ENCODE measurements around the gene BRPF3. TPM values are rescaled to one million over a fixed set of nuclear protein-coding genes. Genes with fewer than 3 reads are reported as not detected.

The BRPF3 gene
- polyA plus RNA-seq, 3 donors: 1.1 to 9.2 (median 1.3) TPM

- H3K27ac Mint-ChIP-seq: no peak overlapping the region
- WGBS (ENCODE audit: insufficient coverage): no CpG with 5 or more reads among the region's 5 CpGs
- DNase-seq: no peak
- no peaks in the 10 kb centered on the region for H4K20me1 ChIP-seq (ENCODE audit: insufficient read depth, low read length)
- no peaks in the 10 kb centered on the region for H3K36me3 ChIP-seq (replicated peaks in 1 of 2; ENCODE audit: control insufficient read depth in 1 of 2, insufficient read depth in 2 of 2, low read length in 2 of 2)
- no peak overlapping the region for H2AFZ ChIP-seq (ENCODE audit: insufficient read depth, low read depth, low read length, poor library complexity, severe bottlenecking)
- H3K4me2 ChIP-seq (replicated peaks; ENCODE audit: extremely low read depth, low read length, poor library complexity, severe bottlenecking): no peak overlapping the region
- TF ChIP-seq CTCF (IDR thresholded peaks at IDR 0.05): no peak
- H3K4me1 ChIP-seq (ENCODE audit: control insufficient read depth in 1 of 2, insufficient read depth in 2 of 2, low read length in 2 of 2): peaks cover 7 to 15% of the 10 kb centered on the region in 2 donors
- H3K4me1 Mint-ChIP-seq: peaks cover 18% of the 10 kb centered on the region
- H3K4me3 ChIP-seq (replicated peaks in 1 of 3; ENCODE audit: low read depth in 2 of 3, low read length in 3 of 3): no peak overlapping the region
- H3K36me3 Mint-ChIP-seq: no peaks in the 10 kb centered on the region
- intact Hi-C loops (cut with micrococcal nuclease): no loop called here
- peaks cover 0 to 1% (median 0%) of the 10 kb centered on the region in 7 donors for H3K9me3 Mint-ChIP-seq
- H3K9me3 ChIP-seq (replicated peaks in 1 of 2; ENCODE audit: control insufficient read depth in 1 of 2, insufficient read depth in 1 of 2, low read length in 2 of 2): no peaks in the 10 kb centered on the region
- no peaks in the 10 kb centered on the region for H3K79me2 ChIP-seq (ENCODE audit: insufficient read depth, low read length)
- no peak overlapping the region for H3K27ac ChIP-seq (ENCODE audit: low read depth in 1 of 2, low read length in 2 of 2)
- no peak overlapping the region for H3K4me3 Mint-ChIP-seq
- peaks cover 0 to 14% (median 3%) of the 10 kb centered on the region in 3 donors for H3K27me3 Mint-ChIP-seq (ENCODE audit: low read depth in 3 of 3)
- H3K27me3 ChIP-seq (ENCODE audit: control insufficient read depth in 2 of 2, insufficient read depth in 2 of 2, low read length in 2 of 2): no peaks in the 10 kb centered on the region
- no peak overlapping the region for H3K9ac ChIP-seq (ENCODE audit: insufficient read depth, low read length, poor library complexity, severe bottlenecking)
Observed at GRCh38 chr6:36273067-36273466, 76.5 kb downstream of the BRPF3 start.

GRCh38 chr6:36273802-36274514 is 77.4 kb downstream of the BRPF3 start:
- no peaks in the 10 kb centered on the region for H3K27me3 ChIP-seq (ENCODE audit: control insufficient read depth in 2 of 2, insufficient read depth in 2 of 2, low read length in 2 of 2)
- H3K27me3 Mint-ChIP-seq (ENCODE audit: low read depth in 3 of 3): peaks cover 0 to 14% (median 2%) of the 10 kb centered on the region in 3 donors

More at GRCh38 chr6:36273802-36274514, 77.4 kb downstream of the BRPF3 start:
- Mint-ChIP-seq H3K9me3 (no peaks in the 10 kb centered on the region), H3K27ac (no peak overlapping the region), H3K4me1 (peaks cover 24% of the 10 kb centered on the region), H3K36me3 (no peaks in the 10 kb centered on the region), H3K4me3 (peak overlapping the region in 1 of 2 donors; percentile 9)
- Histone ChIP-seq H3K79me2 (ENCODE audit: insufficient read depth, low read length) (no peaks in the 10 kb centered on the region), H3K36me3 (replicated peaks in 1 of 2; ENCODE audit: control insufficient read depth in 1 of 2, insufficient read depth in 2 of 2, low read length in 2 of 2) (no peaks in the 10 kb centered on the region), H4K20me1 (ENCODE audit: insufficient read depth, low read length) (no peaks in the 10 kb centered on the region), H3K4me2 (replicated peaks; ENCODE audit: extremely low read depth, low read length, poor library complexity, severe bottlenecking) (no peak overlapping the region), H3K27ac (ENCODE audit: low read depth in 1 of 2, low read length in 2 of 2) (no peak overlapping the region), H3K9ac (ENCODE audit: insufficient read depth, low read length, poor library complexity, severe bottlenecking) (no peak overlapping the region), H3K4me1 (ENCODE audit: control insufficient read depth in 1 of 2, insufficient read depth in 2 of 2, low read length in 2 of 2) (peaks cover 11 to 21% of the 10 kb centered on the region in 2 donors), H3K4me3 (replicated peaks in 1 of 3; ENCODE audit: low read depth in 2 of 3, low read length in 3 of 3) (no peak overlapping the region), H3K9me3 (replicated peaks in 1 of 2; ENCODE audit: control insufficient read depth in 1 of 2, insufficient read depth in 1 of 2, low read length in 2 of 2) (no peaks in the 10 kb centered on the region), H2AFZ (ENCODE audit: insufficient read depth, low read depth, low read length, poor library complexity, severe bottlenecking) (no peak overlapping the region)
- 93% methylated on average over 7 of the region's 15 CpGs for WGBS (ENCODE audit: insufficient coverage)
- no peak for TF ChIP-seq CTCF (IDR thresholded peaks at IDR 0.05)
- DNase-seq: no peak
- intact Hi-C loops (cut with micrococcal nuclease): no loop called here

Data from CD14-positive monocyte (primary cell).